ENCODE data around the gene MAD1L1. TPM values are rescaled to one million over a fixed set of nuclear protein-coding genes. Genes with fewer than 3 reads are reported as not detected.
A peak's percentile ranks its signal among the peaks of the same experiment; 100 is the strongest.

The MAD1L1 gene
- total and polyA plus RNA-seq, 10 donors, result 47.3 to 118 (median 68.2) TPM

DNA sequence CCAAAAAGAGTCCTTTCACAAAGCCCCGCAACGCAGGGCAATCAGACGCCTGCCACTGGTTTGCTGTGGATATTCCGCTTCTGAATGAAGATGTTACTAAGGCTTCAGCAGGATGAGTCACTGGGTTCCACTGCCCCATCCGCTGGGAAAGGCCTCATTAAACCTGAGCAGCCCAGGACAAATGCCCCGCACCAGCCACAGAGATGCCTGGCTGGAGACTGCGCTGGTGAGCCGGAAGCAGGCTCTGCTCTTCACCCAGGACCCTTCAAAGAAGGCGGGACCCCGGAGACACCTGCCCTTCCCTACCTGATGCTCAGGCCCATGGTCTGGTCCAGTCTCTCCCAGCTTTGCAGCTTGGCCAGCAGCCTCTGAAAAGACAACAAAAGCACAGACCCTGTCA, 19.8 kb downstream of the MAD1L1 start:
- no peaks in the 10 kb centered on the region for H3K9me3 ChIP-seq
- no peak overlapping the region for H3K27ac ChIP-seq
- H3K27me3 ChIP-seq (replicated peaks in 1 of 7), result no peaks in the 10 kb centered on the region
- 95 to 97% (median 96%) methylated on average over 5 to 10 of the region's 10 CpGs for WGBS, 5 donors
- peak; percentile 41 for DNase-seq
- intact Hi-C loops (cut with DNase I; ENCODE audit: low total_unique reads), result no loop called here
- peaks cover 0 to 10% (median 0%) of the 10 kb centered on the region in 6 donors for H3K4me1 ChIP-seq
- H3K4me3 ChIP-seq, result no peak overlapping the region
- TF ChIP-seq, protein P1, sequence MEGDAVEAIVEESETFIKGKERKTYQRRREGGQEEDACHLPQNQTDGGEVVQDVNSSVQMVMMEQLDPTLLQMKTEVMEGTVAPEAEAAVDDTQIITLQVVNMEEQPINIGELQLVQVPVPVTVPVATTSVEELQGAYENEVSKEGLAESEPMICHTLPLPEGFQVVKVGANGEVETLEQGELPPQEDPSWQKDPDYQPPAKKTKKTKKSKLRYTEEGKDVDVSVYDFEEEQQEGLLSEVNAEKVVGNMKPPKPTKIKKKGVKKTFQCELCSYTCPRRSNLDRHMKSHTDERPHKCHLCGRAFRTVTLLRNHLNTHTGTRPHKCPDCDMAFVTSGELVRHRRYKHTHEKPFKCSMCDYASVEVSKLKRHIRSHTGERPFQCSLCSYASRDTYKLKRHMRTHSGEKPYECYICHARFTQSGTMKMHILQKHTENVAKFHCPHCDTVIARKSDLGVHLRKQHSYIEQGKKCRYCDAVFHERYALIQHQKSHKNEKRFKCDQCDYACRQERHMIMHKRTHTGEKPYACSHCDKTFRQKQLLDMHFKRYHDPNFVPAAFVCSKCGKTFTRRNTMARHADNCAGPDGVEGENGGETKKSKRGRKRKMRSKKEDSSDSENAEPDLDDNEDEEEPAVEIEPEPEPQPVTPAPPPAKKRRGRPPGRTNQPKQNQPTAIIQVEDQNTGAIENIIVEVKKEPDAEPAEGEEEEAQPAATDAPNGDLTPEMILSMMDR (IDR thresholded peaks at IDR 0.05 in 8 of 11, conservative IDR thresholded peaks at IDR 0.05 in 3 of 11), result no peak
- TF ChIP-seq POLR2A (IDR thresholded peaks at IDR 0.05), result no peak
- TF ChIP-seq POLR2AphosphoS5 (IDR thresholded peaks at IDR 0.05), result no peak
- peaks cover 0 to 97% (median 78%) of the 10 kb centered on the region in 6 donors for H3K36me3 ChIP-seq

DNA sequence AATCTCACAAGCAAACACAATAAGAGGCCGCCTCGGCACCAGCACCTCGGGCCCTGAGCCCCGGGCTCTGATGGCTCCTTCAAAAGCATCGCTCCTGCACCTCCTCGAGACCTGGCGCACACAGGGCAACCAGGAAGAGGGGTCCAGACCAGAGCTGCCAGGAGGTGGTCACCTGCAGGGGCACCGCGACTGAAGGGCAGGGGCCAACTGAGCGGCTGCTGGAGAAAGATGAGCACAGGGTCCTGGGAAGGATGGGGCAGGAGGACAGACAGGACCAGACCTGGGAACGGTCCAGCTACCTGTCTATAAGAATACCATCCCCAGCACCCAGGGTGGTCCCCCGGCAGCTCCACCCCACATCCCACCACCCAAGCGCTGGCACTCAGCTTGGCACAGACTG, 20.8 kb downstream of the MAD1L1 start:
- DNase-seq, result peak; percentile 69
- H3K36me3 ChIP-seq, result peaks cover 0 to 96% (median 76%) of the 10 kb centered on the region in 6 donors
- no peaks in the 10 kb centered on the region for H3K27me3 ChIP-seq (replicated peaks in 1 of 7)
- H3K4me1 ChIP-seq, result peaks cover 0 to 10% (median 0%) of the 10 kb centered on the region in 6 donors
- no peak overlapping the region for H3K4me3 ChIP-seq
- WGBS, 5 donors, result 91 to 98% (median 97%) methylated on average over 9 to 13 of the region's 13 CpGs
- no peaks in the 10 kb centered on the region for H3K9me3 ChIP-seq
- intact Hi-C loops (cut with DNase I; ENCODE audit: low total_unique reads), result no loop called here
- no peak overlapping the region for H3K27ac ChIP-seq
- TF ChIP-seq, protein P1 (IDR thresholded peaks at IDR 0.05 in 8 of 11, conservative IDR thresholded peaks at IDR 0.05 in 3 of 11), result no peak
- TF ChIP-seq POLR2A (IDR thresholded peaks at IDR 0.05) (no peak), POLR2AphosphoS5 (IDR thresholded peaks at IDR 0.05) (no peak)

DNA sequence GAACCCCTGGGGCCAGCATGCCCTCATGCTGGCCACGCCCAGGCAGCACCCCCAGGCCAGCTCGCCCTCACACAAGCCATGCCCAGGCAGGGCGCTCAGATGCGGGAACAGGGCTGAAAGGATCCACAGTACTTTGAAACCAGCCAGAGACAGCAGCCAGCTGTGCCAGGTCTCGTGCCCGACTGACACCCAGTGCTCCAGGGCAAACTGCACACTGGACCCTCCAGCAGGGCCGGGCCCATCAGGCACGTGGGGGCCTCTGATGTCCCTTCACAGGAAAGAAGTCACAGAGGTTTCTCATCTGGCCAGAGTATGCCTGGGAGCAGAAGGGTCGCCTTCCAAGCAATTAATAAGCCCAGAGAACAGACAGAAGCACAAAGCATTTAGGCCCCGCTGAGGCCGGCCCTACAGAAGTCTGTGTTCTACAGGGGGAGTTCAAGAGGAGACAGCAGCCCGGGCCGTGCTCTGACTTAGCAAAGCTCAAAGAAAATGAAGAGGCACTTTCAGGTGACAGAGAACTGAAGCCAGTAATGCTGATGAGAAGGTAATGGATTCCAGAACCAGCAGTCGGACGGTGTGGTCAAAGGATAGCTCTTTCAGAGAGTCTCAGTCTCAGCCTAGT, 21.4 kb downstream of the MAD1L1 start:
- TF ChIP-seq, protein P1 (IDR thresholded peaks at IDR 0.05 in 8 of 11, conservative IDR thresholded peaks at IDR 0.05 in 3 of 11), result no peak
- TF ChIP-seq POLR2A (IDR thresholded peaks at IDR 0.05) (no peak), POLR2AphosphoS5 (IDR thresholded peaks at IDR 0.05) (no peak)
- Histone ChIP-seq H3K27me3 (replicated peaks in 1 of 7) (no peaks in the 10 kb centered on the region), H3K4me1 (peaks cover 0 to 10% (median 0%) of the 10 kb centered on the region in 6 donors), H3K36me3 (peaks cover 0 to 95% (median 72%) of the 10 kb centered on the region in 6 donors), H3K27ac (no peak overlapping the region), H3K9me3 (no peaks in the 10 kb centered on the region), H3K4me3 (no peak overlapping the region)
- 84 to 95% (median 93%) methylated on average over 9 to 15 of the region's 15 CpGs for WGBS, 5 donors
- intact Hi-C loops (cut with DNase I; ENCODE audit: low total_unique reads), result no loop called here
- peak; percentile 51 for DNase-seq

DNA sequence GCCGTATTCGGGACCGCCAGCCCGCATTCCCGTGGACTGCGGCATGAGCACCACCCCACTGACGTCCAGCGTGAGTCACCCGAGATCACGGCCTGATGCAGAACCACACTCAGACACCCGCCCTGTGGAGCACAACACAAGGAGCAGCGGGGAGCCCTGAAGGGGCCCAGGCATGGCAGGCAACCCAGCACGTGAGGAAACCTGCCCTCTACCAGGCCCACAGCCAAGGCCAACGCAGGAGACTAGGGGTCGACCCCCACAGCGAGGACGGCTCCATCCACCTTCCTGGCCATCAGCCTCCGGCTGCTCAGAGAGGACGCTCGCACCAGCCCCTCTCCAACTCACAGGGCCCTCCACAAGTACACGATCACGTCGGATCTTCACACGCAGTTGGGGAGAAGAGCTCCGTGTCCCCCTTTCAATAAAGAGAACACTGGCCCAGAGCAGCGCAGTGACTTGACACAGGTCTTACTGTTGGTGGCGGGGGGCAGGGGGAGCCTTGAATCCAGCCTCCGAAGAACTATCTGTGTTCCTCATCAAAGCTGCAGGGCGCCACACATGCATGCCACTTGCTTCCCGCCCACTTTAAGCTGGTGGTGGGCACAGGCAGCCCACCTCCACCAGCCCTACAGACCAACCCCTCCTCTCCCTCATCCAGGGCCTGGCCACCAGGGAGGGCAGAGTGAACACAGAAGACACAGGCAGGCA, 22.0 kb downstream of the MAD1L1 start:
- Histone ChIP-seq H3K36me3 (peaks cover 0 to 92% (median 65%) of the 10 kb centered on the region in 6 donors), H3K4me3 (no peak overlapping the region), H3K9me3 (no peaks in the 10 kb centered on the region), H3K27ac (no peak overlapping the region), H3K4me1 (peaks cover 0 to 10% (median 0%) of the 10 kb centered on the region in 6 donors), H3K27me3 (replicated peaks in 1 of 7) (no peaks in the 10 kb centered on the region)
- DNase-seq, result peak; percentile 69
- whole genome bisulfite sequencing, 5 donors, result 94 to 98% (median 95%) methylated on average over 22 to 30 of the region's 30 CpGs
- TF ChIP-seq, protein P1 (IDR thresholded peaks at IDR 0.05 in 8 of 11, conservative IDR thresholded peaks at IDR 0.05 in 3 of 11), result no peak
- TF ChIP-seq POLR2AphosphoS5 (IDR thresholded peaks at IDR 0.05) (no peak), POLR2A (IDR thresholded peaks at IDR 0.05) (no peak)
- intact Hi-C loops (cut with DNase I; ENCODE audit: low total_unique reads), result no loop called here
